Breast epithelium (tissue), 4 donors: Measurements from ENCODE around the gene TTC6. TPM values are rescaled to one million over a fixed set of nuclear protein-coding genes. Genes with fewer than 3 reads are reported as not detected.

Experiments
- DNase-seq, 2 donors: peaks; one replicate each; pipeline ENCODE4 v3.0.0-alpha.2; 2019; ENCODE audit warnings: low spot score in 2 of 2
- H3K27ac ChIP-seq, 2 donors: fragments of 200-600 bp; sonication (generic) in 1 of 2; one replicate each; pipeline ENCODE4 v1.5.1; 2016 to 2019; ENCODE audit warnings: mild to moderate bottlenecking in 1 of 2
- H3K27me3 ChIP-seq, 2 donors: fragments of 200-600 bp; sonication (generic) in 1 of 2; one replicate each; pipeline versions ENCODE4 v1.5.1 to v1.6.0; 2017 to 2019; ENCODE audit warnings: control low read depth in 1 of 2, mild to moderate bottlenecking in 1 of 2
- H3K36me3 ChIP-seq: fragments of 200-600 bp; one replicate; pipeline ENCODE4 v1.5.1; 2019
- H3K4me1 ChIP-seq, 2 donors: fragments of 200-600 bp; sonication (generic); one replicate each; pipeline ENCODE4 v1.5.1; 2016 to 2019; ENCODE audit warnings: control low read depth in 1 of 2
- H3K4me3 ChIP-seq, 3 donors: fragments of 200-600 bp; sonication (generic); 1 replicate in 2 of 3; 2 replicates in 1 of 3; pipeline ENCODE4 v1.5.1; 2016 to 2019; ENCODE audit warnings: mild to moderate bottlenecking in 3 of 3, moderate library complexity in 2 of 3
- H3K9me3 ChIP-seq, 2 donors: fragments of 200-600 bp; sonication (generic) in 1 of 2; one replicate each; pipeline ENCODE4 v1.5.1; 2016 to 2019; ENCODE audit warnings: control low read depth in 1 of 2
- POLR2A ChIP-seq: fragments of 450-650 bp; IDR thresholded peaks from one replicate; pipeline ENCODE4 v1.6.1; 2016; ENCODE audit warnings: antibody characterized with exemption, mild to moderate bottlenecking, moderate library complexity
- POLR2AphosphoS5 ChIP-seq, 3 donors: sonication (generic); formaldehyde crosslinking; IDR thresholded peaks; one replicate each; pipeline ENCODE4 v1.6.1; 2017; ENCODE audit warnings: antibody characterized with exemption in 3 of 3
- intact Hi-C: fragments of 100-400 bp; cut with DNase I; formaldehyde crosslinking; loops from one replicate; pipeline ENCODE4 v1.15.1; 2023; ENCODE audit warnings: low total_unique reads
- total RNA-seq, 3 donors: library from RNA; depleted of rRNA; stranded (reverse); fragments of >200 nt; gene quantifications; one replicate each; pipeline ENCODE4 v1.1.0, GENCODE V29; 2016
- TF ChIP-seq, protein P1 (sequence below), 3 donors: fragments of 450-650 bp; IDR thresholded peaks; one replicate each; pipeline ENCODE4 v1.5.1; 2016 to 2017; ENCODE audit warnings: antibody characterized with exemption in 3 of 3, mild to moderate bottlenecking in 3 of 3, moderate library complexity in 3 of 3

TTC6 gene
- total RNA-seq, 3 donors from 2014 or later, result 74.7 to 78.6 TPM; not detected in 1

DNA sequence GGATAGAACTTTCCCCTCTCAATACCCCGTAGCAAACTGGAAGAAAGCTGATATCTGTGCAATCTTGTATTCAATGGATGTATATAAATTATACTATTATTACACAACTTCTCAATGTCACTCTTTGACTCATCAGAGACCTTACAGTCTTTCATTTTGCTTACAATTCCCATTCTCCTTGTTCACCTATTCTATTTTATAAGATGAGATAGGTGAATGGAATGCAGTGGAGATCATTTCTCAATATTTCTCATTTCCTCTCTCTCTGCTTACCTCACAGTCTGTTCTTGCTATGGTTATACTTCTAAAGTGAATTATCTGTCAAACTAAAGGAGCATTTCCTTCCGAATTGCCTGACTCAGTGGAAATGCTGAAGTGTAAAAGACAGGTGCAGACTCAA, 15.3 kb upstream of the TTC6 start:
- intact Hi-C loops, result no loop called here
- no peak overlapping the region for H3K27ac ChIP-seq
- no peaks in the 10 kb centered on the region for H3K9me3 ChIP-seq
- TF ChIP-seq POLR2A (no peak), POLR2AphosphoS5 (IDR thresholded peaks at IDR 0.05) (no peak)
- TF ChIP-seq, protein P1, sequence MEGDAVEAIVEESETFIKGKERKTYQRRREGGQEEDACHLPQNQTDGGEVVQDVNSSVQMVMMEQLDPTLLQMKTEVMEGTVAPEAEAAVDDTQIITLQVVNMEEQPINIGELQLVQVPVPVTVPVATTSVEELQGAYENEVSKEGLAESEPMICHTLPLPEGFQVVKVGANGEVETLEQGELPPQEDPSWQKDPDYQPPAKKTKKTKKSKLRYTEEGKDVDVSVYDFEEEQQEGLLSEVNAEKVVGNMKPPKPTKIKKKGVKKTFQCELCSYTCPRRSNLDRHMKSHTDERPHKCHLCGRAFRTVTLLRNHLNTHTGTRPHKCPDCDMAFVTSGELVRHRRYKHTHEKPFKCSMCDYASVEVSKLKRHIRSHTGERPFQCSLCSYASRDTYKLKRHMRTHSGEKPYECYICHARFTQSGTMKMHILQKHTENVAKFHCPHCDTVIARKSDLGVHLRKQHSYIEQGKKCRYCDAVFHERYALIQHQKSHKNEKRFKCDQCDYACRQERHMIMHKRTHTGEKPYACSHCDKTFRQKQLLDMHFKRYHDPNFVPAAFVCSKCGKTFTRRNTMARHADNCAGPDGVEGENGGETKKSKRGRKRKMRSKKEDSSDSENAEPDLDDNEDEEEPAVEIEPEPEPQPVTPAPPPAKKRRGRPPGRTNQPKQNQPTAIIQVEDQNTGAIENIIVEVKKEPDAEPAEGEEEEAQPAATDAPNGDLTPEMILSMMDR (IDR thresholded peaks at IDR 0.05), result no peak
- no peak overlapping the region for H3K4me3 ChIP-seq
- H3K27me3 ChIP-seq, result peaks cover 0 to 26% of the 10 kb centered on the region in 2 donors
- DNase-seq, result no peak
- no peaks in the 10 kb centered on the region for H3K36me3 ChIP-seq
- H3K4me1 ChIP-seq, result peaks cover 0 to 8% of the 10 kb centered on the region in 2 donors

DNA sequence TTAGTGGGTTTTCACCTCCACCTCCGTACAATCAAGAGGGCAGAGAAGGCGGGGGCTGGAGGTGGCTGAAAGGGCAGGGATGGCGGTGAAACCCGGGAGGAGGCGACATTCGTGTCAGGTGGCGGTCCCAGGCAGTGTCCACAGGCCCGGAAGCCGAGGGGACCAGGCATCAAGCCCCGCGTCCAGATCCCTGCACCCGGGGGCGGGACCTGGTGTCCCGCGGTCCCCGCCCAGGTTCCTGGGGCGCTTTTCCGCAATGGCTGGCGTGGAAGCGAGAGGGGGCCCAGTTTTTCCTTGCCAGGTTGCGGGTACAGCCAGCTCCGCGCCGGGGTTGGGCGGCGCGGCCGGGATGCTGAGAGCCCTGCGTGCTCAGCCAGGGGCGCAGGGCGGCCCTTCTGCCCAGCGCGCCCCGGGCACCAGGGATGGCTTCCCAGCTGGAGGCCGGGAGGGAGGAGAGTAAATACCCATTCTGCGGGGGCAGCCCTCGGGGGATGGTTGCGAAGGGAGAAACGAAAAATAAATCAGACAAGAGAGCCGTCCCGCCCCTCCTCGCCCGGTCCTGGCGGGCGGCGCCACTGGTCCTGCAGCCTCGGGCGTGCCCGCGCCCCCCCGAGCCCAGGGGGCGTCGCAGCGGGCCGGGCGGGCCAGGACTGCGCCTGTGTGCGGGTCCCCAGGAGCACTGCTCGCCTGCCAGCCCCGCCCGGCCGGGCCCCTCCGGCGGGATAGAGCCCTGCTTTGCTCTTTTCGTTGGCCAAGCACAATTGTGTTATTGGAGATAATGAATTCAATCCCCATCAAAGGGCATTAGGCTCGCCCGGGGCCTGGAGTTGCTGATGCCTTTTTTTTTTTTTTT, 11.8 kb upstream of the TTC6 start:
- peak overlapping the region; percentile 69 to 88 for H3K27ac ChIP-seq
- H3K27me3 ChIP-seq, result peaks cover 4 to 58% of the 10 kb centered on the region in 2 donors
- H3K36me3 ChIP-seq, result no peaks in the 10 kb centered on the region
- intact Hi-C loops, result no loop called here
- no peaks in the 10 kb centered on the region for H3K9me3 ChIP-seq
- H3K4me3 ChIP-seq, result peak overlapping the region in 2 of 3 donors; percentile 35 to 61
- no peak for TF ChIP-seq POLR2AphosphoS5 (IDR thresholded peaks at IDR 0.05)
- TF ChIP-seq, protein P1 (IDR thresholded peaks at IDR 0.05), result no peak
- no peak for TF ChIP-seq POLR2A
- peaks cover 0 to 8% of the 10 kb centered on the region in 2 donors for H3K4me1 ChIP-seq
- DNase-seq, result peak in 1 of 2 donors; percentile 66

DNA sequence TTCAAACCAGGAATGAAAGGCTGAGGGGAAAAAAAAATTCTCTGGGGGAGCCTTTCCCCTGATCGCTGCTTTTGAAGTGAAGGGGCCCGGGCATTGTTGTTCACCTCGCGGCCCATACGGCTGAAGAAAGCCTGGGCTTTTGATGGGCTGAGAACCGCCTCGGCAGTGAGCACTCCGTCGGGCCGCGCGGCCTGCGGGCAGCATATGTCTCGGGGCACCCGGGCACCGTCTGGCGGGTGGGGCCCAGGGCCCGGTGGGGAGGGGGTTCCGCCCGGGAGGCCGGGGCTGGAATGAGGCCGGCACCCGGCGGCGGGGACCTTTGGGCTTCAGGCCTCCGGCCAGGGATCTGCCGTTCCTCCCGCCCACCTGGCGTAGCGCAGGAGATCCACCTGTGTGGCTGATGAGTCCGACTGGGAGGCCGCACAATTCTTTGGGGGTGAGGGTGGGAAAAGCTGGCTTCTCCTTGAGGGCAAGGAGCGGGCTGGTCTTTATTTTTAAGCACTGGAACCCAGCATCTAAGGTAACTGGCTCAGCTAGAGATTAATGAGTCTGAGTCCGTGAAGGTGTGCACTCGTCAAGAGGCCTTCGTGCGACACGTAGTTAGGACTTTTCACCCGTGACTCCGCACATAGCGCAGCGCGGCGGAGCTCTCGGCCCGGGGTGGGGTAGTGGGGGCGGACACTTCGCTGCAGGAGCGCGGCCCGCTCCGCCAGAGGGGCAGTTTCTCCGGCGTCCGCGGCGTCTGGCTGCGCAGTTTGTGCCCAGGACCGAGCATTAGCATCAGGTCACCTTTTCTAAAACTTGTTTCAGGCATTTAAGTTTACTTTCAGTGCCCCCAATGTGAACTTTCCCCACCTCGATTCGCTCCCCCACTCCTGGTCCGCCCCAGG, 11.0 kb upstream of the TTC6 start:
- H3K27ac ChIP-seq, result peak overlapping the region; percentile 69 to 90
- H3K36me3 ChIP-seq, result no peaks in the 10 kb centered on the region
- peaks cover 0 to 8% of the 10 kb centered on the region in 2 donors for H3K4me1 ChIP-seq
- H3K27me3 ChIP-seq, result peaks cover 4 to 66% of the 10 kb centered on the region in 2 donors
- intact Hi-C loops, result no loop called here
- H3K4me3 ChIP-seq, result peak overlapping the region in 2 of 3 donors; percentile 35 to 61
- H3K9me3 ChIP-seq, result no peaks in the 10 kb centered on the region
- TF ChIP-seq, protein P1 (IDR thresholded peaks at IDR 0.05), result no peak
- TF ChIP-seq POLR2AphosphoS5 (IDR thresholded peaks at IDR 0.05) (no peak), POLR2A (no peak)
- DNase-seq, result peak in 1 of 2 donors; percentile 63

DNA sequence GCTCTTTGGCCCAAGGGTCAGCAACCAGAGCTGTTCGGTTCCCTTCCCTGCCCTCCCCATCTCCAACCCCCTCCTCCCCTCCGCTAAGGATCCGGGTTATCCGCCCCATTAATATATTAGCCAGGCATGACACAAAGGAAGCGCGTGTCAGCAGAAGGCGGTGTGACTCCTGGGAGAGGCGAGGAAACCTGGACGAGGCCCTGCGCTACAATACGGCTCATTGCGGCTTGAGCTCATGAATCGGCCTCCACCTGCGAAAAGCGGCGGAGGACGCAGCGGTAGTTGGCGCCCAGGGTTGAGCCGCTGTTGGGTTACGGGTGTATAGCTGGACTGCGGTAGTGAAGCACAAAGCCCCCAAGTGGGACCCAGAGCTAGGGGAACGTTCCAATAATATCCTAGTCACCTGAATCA, 10.3 kb upstream of the TTC6 start:
- Histone ChIP-seq H3K36me3 (no peaks in the 10 kb centered on the region), H3K27ac (peak overlapping the region; percentile 69 to 90), H3K4me1 (peaks cover 0 to 8% of the 10 kb centered on the region in 2 donors), H3K9me3 (no peaks in the 10 kb centered on the region), H3K4me3 (peak overlapping the region in 2 of 3 donors; percentile 35 to 61), H3K27me3 (peaks cover 4 to 73% of the 10 kb centered on the region in 2 donors)
- intact Hi-C loops, result no loop called here
- peak; percentile 23 to 76 for DNase-seq
- TF ChIP-seq, protein P1 (IDR thresholded peaks at IDR 0.05), result no peak
- TF ChIP-seq POLR2AphosphoS5 (IDR thresholded peaks at IDR 0.05), result no peak
